ENCODE results near the gene PALM.

DNA sequence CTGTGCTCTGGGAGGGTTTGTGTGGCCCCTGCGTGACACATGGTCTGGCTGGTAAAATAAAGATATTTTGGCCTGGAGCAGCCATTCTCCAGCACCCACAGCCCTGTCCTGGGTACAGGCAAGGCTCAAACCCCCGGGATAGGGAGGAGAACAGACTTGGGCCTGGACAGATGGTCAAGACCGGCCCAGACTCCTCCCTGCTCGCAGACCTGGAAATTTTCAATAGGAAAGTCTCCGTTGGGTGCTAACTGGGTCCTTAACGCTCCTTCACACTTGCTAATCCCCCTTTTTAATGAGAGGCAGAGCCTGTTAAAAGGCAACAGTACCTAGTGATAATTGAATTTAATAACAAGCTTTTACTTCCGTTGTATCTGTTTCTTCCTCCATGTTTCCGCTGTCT is 2.5 kb downstream of the PALM start:
- TF ChIP-seq, protein P1, sequence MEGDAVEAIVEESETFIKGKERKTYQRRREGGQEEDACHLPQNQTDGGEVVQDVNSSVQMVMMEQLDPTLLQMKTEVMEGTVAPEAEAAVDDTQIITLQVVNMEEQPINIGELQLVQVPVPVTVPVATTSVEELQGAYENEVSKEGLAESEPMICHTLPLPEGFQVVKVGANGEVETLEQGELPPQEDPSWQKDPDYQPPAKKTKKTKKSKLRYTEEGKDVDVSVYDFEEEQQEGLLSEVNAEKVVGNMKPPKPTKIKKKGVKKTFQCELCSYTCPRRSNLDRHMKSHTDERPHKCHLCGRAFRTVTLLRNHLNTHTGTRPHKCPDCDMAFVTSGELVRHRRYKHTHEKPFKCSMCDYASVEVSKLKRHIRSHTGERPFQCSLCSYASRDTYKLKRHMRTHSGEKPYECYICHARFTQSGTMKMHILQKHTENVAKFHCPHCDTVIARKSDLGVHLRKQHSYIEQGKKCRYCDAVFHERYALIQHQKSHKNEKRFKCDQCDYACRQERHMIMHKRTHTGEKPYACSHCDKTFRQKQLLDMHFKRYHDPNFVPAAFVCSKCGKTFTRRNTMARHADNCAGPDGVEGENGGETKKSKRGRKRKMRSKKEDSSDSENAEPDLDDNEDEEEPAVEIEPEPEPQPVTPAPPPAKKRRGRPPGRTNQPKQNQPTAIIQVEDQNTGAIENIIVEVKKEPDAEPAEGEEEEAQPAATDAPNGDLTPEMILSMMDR (conservative IDR thresholded peaks at IDR 0.05; ENCODE audit: low read depth, low read length), result no peak
- no peak for TF ChIP-seq EZH2 (IDR thresholded peaks at IDR 0.05; ENCODE audit: borderline replicate concordance, low read depth, low read length, poor library complexity, severe bottlenecking)
